Measurements from ENCODE around the gene TRIM40. TPM values are rescaled to one million over a fixed set of nuclear protein-coding genes. Genes with fewer than 3 reads are reported as not detected.

The TRIM40 gene
- total and polyA plus RNA-seq, 8 donors: not detected

GRCh38 chr6:30167101-30167500 is 31.2 kb downstream of the TRIM40 start:
- DNase-seq: no peak
- H3K9me3 ChIP-seq: no peaks in the 10 kb centered on the region
- no peaks in the 10 kb centered on the region for H3K36me3 ChIP-seq
- intact Hi-C loops (cut with DNase I; ENCODE audit: low total_unique reads): no loop called here
- 55 to 67% (median 62%) methylated on average over 6 of the region's 6 CpGs for WGBS, 5 donors
- no peak overlapping the region for H3K27ac ChIP-seq
- H3K4me3 ChIP-seq: no peak overlapping the region
- TF ChIP-seq, protein P1, sequence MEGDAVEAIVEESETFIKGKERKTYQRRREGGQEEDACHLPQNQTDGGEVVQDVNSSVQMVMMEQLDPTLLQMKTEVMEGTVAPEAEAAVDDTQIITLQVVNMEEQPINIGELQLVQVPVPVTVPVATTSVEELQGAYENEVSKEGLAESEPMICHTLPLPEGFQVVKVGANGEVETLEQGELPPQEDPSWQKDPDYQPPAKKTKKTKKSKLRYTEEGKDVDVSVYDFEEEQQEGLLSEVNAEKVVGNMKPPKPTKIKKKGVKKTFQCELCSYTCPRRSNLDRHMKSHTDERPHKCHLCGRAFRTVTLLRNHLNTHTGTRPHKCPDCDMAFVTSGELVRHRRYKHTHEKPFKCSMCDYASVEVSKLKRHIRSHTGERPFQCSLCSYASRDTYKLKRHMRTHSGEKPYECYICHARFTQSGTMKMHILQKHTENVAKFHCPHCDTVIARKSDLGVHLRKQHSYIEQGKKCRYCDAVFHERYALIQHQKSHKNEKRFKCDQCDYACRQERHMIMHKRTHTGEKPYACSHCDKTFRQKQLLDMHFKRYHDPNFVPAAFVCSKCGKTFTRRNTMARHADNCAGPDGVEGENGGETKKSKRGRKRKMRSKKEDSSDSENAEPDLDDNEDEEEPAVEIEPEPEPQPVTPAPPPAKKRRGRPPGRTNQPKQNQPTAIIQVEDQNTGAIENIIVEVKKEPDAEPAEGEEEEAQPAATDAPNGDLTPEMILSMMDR (IDR thresholded peaks at IDR 0.05): no peak
- no peak for TF ChIP-seq EP300 (IDR thresholded peaks at IDR 0.05)
- TF ChIP-seq POLR2AphosphoS5 (IDR thresholded peaks at IDR 0.05): no peak
- H3K27me3 ChIP-seq: peaks cover 0 to 58% (median 22%) of the 10 kb centered on the region in 3 donors
- peaks cover 5 to 11% (median 6%) of the 10 kb centered on the region in 4 donors for H3K4me1 ChIP-seq

DNA sequence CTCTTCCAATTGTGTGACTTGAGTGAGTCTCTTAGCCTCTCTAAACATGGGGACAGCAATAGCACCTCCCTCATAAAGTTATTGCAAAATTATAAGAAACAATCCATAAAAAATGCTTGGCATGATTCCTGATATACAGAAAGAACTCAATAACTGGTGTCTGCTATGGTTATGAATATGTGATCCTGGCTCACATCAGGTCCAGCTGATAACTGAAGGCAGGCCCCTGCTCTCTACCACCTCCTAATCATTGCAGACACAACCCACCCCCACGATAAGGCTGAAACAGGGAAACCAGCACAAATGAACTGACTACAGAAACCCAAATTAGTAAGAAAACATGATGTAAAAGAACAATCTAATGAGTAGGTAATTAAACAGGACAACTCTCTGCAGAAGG is 32.8 kb downstream of the TRIM40 start:
- 52 to 68% (median 58%) methylated on average over 1 of the region's 1 CpG for WGBS, 5 donors
- H3K36me3 ChIP-seq: no peaks in the 10 kb centered on the region
- peaks cover 0 to 71% (median 32%) of the 10 kb centered on the region in 3 donors for H3K27me3 ChIP-seq
- no peaks in the 10 kb centered on the region for H3K9me3 ChIP-seq
- DNase-seq: no peak
- TF ChIP-seq POLR2AphosphoS5 (IDR thresholded peaks at IDR 0.05) (no peak), POLR2A (IDR thresholded peaks at IDR 0.05) (no peak), EP300 (IDR thresholded peaks at IDR 0.05) (no peak)
- TF ChIP-seq, protein P1 (IDR thresholded peaks at IDR 0.05): no peak
- H3K4me1 ChIP-seq: peaks cover 8 to 13% (median 9%) of the 10 kb centered on the region in 4 donors
- no peak overlapping the region for H3K27ac ChIP-seq
- no peak overlapping the region for H3K4me3 ChIP-seq
- intact Hi-C loops (cut with DNase I; ENCODE audit: low total_unique reads): no loop called here

DNA sequence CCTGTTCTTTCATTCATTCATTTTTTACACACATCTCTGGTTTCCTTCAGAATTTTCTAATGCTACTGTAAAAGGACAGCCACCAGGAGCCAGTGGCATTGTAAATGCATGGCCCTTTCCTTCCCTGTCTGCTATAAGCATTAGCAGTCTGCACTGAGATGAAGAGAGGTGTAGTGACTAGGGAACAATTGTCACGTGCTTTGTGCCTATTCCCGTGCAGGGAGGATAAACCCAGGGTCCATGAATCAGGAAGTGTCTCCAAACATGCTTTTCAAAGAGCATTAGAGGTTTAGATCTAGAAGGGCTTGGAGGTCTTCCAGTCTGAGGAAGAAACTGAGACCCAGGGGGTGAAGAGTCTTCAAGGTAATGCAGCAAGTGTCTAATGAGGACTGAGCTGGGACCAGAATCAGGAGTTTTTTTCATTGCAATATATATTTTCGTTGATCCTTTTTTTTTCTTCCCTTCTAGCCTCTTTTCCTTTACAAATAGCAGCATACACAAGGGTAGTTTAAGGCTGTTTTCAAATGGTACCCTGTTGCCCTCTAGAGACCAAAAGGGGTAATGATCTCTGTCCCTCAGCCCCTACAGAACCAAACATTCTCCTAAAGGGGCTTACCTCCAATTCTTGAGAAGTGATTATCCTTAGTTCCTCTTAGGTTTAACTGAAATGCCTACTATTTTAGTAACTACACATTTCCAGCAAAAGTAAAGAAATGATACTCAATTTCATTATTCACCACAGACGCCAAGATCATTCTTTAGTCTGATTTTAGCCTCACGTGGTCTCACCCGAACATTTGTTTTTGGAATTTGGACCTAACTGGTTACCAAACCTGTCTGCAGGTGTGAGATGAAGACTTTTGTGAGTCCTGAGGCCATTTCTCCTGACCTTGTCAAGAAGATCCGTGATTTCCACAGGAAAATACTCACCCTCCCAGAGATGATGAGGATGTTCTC is 34.0 kb downstream of the TRIM40 start:
- Histone ChIP-seq H3K27me3 (peaks cover 0 to 79% (median 32%) of the 10 kb centered on the region in 3 donors), H3K4me3 (no peak overlapping the region), H3K4me1 (peaks cover 8 to 13% (median 9%) of the 10 kb centered on the region in 4 donors), H3K36me3 (no peaks in the 10 kb centered on the region), H3K27ac (no peak overlapping the region), H3K9me3 (no peaks in the 10 kb centered on the region)
- TF ChIP-seq, protein P1 (IDR thresholded peaks at IDR 0.05): peak in 4 of 7 experiments; percentile 43 to 62 (median 50)
- no peak for TF ChIP-seq POLR2A (IDR thresholded peaks at IDR 0.05)
- TF ChIP-seq EP300 (IDR thresholded peaks at IDR 0.05): no peak
- TF ChIP-seq POLR2AphosphoS5 (IDR thresholded peaks at IDR 0.05): no peak
- WGBS, 5 donors: 24 to 33% (median 24%) methylated on average over 7 of the region's 7 CpGs
- DNase-seq: peak in 1 of 2 donors; percentile 75
- intact Hi-C loops (cut with DNase I; ENCODE audit: low total_unique reads): no loop called here

GRCh38 chr6:30171677-30172471 is 35.9 kb downstream of the TRIM40 start:
- H3K9me3 ChIP-seq: no peaks in the 10 kb centered on the region
- intact Hi-C loops (cut with DNase I; ENCODE audit: low total_unique reads): no loop called here
- DNase-seq: peak in 1 of 2 donors; percentile 54

More at GRCh38 chr6:30171677-30172471, 35.9 kb downstream of the TRIM40 start:
- Histone ChIP-seq H3K4me1 (peaks cover 8 to 13% (median 9%) of the 10 kb centered on the region in 4 donors), H3K27me3 (peaks cover 0 to 83% (median 32%) of the 10 kb centered on the region in 3 donors), H3K27ac (no peak overlapping the region), H3K4me3 (peak overlapping the region in 3 of 4 donors; percentile 6 to 42 (median 10)), H3K36me3 (no peaks in the 10 kb centered on the region)
- no peak for TF ChIP-seq POLR2A (IDR thresholded peaks at IDR 0.05)
- no peak for TF ChIP-seq EP300 (IDR thresholded peaks at IDR 0.05)
- no peak for TF ChIP-seq POLR2AphosphoS5 (IDR thresholded peaks at IDR 0.05)
- TF ChIP-seq, protein P1 (IDR thresholded peaks at IDR 0.05): no peak
- 5 to 10% (median 7%) methylated on average over 48 to 62 of the region's 62 CpGs for WGBS, 5 donors
